EL (cell line): ENCODE measurements around the gene TM9SF4.
A peak's percentile ranks its signal among the peaks of the same experiment; 100 is the strongest.
"Not testable (repeated sequence)": the region's sequence is repeated elsewhere in the genome, so short reads cannot be mapped to it uniquely, and the experiment has no call there.

Experiments
- DNase-seq: peaks from one replicate; pipeline ENCODE4 v3.0.0-alpha.2; 2016

TM9SF4 gene

DNA sequence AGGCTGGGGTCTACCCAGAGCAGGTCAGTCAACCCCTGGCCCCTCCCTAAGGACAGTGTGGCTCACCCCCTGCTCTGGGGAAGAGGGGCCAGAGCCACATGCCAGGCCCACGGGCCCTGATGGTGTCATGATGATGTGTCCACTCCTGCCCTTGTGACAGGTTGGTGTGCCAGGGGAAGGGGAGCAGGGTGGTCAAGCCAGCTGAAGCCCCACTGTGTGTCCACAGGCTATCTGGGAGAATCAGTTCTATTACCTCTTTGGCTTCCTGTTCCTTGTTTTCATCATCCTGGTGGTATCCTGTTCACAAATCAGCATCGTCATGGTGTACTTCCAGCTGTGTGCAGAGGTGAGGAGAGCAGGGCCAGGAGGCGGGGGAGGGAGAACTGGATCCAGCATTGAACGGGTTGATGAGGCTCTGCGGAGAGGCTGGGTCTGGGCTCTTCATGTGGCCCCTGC, 50.3 kb downstream of the TM9SF4 start:
- DNase-seq: no peak

DNA sequence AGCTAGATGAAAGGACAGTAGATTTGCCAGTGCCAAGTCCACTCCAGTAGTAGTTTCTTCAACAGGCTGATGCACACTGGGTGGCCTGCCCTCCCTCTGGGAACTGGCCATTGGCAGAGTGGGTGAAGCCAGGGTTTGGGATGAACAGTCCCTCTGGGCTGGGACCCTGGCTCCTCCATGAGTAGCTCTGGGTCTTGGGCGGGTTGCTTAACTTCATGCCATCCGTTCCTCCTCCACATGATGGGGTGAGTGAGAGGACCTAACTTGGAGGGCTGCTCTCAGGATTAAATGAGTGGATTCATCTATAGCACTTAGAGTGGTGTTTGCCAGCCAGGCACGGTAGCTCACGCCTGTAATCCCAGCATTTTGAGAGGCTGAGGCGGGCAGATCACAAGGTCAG, 50.8 kb downstream of the TM9SF4 start:
- DNase-seq: no peak

DNA sequence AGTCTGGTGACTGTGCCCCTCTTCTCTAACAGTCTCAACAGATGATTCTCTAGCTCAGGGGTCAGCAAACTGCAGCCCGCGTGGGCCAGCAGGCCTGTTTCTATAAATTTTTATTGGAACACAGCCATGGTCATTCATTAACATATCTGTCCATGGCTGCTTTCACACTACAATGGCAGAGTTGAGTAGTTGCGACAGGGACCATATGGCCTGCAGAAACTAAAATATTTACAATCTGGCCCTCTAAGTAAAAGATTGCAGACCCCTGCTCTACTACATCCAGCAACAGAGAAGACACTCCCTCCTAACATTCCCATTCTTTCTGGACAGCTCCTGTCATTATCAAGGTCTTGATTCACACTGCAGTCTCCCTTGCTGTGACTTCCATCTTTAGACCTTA, 52.8 kb downstream of the TM9SF4 start:
- DNase-seq: no peak

DNA sequence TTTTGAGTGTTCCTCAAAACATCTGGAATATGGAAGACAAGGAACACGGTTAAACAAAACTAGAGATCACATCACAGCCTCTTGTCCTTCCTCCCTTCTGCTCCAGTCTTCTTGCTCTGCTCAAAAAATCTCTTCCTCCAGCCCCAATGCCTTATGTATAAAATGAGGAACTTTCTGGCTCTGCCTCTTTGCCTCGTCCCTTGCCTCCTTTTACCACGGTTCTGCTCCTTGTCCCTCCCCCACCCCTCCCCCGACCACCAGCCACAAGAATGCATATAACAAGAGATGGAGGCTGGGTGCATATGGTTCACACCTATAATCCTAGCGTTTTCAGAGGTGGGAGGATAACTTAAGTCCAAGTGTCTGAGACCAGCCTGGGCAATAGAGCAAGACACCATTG, 54.4 kb downstream of the TM9SF4 start:
- DNase-seq: no peak

DNA sequence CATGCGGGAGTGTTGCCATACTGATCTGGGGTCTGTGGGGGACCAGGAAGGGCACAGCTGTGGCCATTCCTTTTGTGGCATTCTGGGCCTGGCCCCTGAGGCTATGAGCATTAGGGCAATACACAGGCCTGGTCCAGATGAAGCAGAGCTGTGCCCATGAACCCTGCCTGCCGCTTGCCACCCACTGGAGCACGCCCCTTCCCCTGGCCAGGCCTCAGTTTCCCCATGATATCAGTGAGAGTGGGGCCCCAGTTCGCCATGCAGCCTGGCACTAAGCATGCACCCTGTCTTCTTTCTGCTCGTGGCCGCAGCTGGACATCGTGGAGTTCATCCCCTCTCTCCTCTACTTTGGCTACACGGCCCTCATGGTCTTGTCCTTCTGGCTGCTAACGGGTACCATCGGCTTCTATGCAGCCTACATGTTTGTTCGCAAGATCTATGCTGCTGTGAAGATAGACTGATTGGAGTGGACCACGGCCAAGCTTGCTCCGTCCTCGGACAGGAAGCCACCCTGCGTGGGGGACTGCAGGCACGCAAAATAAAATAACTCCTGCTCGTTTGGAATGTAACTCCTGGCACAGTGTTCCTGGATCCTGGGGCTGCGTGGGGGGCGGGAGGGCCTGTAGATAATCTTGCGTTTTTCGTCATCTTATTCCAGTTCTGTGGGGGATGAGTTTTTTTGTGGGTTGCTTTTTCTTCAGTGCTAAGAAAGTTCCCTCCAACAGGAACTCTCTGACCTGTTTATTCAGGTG, 55.6 kb downstream of the TM9SF4 start:
- DNase-seq: no peak

DNA sequence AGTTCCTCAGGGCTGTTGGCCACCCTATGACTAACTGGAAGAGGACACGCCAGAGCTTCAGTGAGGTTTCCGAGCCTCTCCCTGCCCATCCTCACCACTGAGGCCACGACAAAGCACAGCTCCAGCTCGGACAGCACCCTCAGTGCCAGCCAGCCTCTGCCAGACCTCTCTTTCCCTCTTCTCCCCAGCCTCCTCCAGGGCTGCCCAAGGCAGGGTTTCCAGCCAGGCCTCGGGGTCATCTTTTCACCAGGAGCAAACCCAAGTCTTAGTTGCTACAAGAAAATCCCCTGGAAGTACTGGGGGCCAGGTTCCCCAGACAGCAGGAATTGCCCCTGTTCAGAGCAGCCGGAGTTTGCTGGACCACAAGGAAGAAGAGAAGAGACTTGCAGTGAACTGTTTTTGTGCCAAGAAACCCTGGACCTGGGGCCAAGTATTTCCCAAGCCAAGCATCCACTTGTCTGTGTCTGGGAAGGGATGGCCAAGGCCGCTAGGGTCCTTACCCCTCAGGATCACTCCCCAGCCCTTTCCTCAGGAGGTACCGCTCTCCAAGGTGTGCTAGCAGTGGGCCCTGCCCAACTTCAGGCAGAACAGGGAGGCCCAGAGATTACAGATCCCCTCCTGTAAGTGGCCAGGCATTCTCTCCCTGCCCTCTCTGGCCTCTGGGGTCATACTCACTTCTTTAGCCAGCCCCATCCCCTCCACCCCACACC, 56.5 kb downstream of the TM9SF4 start:
- no peak for DNase-seq

DNA sequence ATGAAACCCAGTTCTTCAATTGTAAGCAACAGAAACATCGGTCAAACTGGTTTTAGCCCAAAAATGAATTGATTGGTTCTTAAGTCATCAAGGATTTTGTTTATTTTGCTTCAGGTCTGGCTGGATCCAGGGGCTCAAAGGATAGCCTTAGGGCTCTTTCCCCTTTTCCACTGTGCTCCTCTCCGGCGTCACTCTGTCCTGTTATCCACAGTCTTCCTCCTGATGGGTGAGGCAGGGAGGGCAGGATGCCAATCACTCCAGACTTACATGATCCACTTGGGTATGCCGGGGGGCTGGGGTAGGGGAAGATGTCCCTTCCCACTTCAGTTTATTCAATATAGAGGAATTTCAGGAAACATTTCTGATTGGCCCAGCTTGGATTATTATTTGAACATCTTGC, 58.0 kb downstream of the TM9SF4 start:
- DNase-seq: no peak

DNA sequence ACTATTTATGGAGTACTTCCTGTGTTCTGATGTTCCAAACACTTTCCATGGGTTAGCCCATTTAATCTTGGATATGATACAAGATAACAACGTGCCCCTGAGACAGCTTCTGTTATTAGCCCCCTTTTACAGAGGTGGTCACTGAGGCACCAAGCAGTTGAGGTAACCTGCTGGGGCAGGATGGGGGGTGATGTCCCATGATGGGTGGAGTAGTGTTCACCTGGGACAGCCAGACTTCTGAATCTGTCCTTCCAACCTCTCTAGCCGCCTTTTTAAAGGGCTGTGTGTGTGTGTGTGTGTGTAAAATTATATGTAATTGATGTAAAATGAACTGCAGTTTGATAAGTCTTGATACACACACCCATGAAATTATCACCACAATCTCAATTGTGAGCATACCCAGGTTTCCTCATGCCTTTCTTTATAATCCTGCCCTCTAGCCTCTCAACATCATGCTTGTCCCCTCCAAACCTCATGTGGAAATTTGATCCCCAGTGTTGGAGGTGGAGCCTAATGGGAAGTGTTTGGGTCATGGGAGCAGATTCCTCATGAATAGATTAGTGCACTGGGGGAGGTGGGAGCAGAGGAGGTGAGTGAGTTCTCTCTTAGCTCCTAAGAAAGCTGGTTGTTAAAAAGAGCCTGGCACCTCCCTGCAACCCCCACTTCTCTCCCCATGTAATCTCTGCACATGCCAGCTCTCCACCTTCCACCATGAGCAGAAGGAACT, 58.8 kb downstream of the TM9SF4 start:
- peak; percentile 43 for DNase-seq

DNA sequence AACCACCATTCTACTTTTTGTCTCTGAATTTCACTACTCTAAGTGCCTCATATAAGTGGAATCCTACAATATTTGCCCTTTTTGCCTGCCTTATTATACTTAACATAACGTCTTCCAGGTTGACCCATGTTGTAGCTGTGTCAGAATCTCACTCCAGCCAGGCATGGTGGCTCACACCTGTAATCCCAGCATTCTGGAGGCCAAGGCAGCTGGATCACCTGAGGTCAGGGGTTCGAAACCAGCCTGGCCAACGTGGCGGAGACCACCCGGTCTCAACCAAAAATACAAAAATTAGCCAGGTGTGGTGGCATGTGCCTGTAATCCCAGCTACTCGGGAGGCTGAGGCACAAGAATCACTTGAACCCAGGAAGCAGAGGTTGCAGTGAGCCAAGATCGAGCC, 68.2 kb downstream of the TM9SF4 start:
- not testable (repeated sequence) for DNase-seq

DNA sequence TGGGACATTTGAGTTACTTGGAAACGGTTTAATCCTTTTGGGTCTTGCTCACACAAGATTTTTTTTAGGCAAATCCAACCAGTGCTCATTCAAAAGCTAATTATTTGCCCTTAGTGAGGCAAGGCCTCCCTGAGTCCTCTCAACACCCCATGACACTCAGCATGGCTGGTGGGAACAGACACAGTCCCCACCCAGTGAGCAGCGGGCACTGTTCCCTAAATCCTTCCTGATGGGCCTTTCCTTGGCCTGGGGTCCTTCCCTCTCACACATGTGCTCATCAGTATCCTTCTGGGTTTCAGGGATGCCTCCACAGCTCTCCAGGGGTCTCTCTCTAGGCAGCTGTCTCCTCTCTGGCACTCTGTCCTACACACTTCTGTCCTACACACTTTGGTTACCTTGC, 70.0 kb downstream of the TM9SF4 start:
- no peak for DNase-seq

DNA sequence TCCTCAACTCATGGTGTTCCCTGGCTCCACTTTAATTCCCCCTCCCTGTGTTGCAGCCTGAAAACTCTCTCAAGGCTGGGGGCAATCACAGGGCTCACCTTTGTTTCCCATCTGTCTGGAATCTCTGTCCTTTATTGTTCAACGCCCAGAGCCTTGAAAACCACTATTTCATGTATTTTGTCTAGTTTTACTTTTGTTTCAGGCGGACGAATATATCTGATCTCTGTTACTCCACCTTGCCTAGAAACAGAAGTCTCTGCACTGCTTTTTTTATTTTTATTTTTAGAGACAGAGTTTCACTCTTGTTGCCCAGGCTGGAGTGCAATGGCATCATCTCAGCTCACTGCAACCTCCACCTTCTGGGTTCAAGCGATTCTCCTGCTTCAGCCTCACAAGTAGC, 70.4 kb downstream of the TM9SF4 start:
- no peak for DNase-seq

DNA sequence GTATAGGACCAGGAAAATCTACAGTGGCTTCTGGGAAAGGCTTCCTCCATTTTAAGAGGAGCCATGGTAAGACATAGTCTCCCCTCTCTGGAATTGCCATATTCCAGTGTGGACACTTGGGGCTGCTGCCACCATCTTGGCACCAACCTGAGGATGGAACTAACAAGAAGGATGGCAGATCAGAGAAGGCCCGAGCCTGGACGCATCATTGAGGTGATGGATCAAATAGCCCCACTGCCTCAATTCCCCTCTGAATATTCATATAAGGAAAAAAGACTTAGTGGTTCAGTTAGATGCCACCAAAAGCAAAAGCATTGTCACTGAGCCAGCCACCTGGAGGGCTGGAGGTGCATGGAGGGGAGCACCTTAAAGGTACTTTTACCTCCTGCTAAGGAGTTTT, 72.1 kb downstream of the TM9SF4 start:
- DNase-seq: no peak

DNA sequence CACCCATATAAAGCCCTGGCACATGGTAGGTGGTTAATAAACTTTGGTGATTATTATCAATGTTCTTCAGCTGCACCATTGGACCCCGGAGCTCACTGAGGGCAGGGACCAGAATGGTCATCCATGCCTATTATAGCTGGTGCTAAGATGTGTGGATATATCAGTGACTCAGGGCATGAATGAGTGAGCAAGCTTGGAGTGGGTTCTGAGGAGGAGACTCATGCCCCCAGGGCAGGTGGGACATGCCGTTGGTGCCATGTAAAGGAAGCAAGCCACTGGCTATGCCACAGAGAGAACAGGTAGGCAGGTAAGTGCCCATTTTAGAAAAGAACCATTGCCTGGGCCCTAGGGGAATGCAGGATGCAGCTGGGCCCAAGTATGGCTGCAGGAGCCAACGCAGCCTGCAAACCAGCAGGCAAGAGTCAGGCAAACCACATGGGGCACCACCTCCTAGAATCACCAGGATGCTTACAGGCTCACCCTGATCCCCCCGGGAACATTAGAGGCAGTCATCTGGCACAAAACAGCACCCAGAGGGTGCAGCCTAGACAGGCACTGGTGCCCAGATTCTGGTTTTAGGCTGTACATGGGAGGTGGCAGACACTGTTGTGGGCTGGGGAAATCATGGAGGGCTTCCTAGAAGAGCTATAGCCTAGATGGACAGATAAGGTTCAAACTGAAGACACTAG, 74.6 kb downstream of the TM9SF4 start:
- no peak for DNase-seq

DNA sequence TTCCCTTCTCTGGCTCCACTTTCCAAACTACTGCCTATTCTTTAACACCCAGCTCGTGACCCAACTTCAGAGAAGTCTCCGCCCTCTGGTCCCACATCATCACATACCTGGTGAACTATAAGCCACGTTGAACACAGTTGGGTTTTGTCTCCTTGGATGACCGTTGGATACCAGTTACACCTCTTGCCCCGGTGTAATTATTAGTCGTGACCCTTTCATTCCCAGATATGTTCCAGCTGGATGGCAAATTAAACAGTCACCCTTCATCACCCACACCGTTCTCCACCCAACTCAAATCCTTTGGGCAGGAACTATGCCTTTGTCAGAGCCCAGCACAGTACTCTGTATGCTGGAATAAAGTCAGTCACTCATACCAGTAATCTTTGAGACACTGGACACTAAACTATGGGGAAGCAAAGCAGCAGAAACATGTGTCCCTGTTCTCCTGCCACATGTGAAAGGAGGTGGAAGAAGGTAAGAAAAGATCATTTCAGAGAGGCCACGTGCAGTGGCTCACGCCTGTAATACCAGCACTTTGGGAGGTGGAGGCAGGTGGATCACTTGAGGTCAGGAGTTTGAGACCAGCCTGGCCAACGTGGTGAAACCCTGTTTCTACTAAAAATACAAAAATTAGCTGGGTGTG, 75.6 kb downstream of the TM9SF4 start:
- no peak for DNase-seq

DNA sequence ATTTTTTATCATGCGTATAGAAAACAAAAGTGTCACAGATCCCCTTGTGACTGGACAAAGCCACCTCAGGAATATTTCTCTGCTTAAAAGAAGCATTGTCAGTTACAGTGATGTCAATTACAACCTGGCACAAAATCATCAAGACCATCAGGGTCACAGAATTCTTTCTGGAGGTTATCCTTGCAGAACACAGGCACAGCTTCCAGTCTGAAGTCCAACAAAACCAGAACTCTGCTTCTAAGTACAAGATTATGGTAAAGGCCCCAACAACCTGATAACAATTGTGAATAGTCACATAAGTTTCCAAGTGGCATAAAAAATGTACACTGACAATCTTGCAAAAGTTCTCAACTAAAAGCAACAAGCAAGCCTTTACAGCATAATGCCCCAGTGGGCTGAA, 77.0 kb downstream of the TM9SF4 start:
- DNase-seq: no peak

DNA sequence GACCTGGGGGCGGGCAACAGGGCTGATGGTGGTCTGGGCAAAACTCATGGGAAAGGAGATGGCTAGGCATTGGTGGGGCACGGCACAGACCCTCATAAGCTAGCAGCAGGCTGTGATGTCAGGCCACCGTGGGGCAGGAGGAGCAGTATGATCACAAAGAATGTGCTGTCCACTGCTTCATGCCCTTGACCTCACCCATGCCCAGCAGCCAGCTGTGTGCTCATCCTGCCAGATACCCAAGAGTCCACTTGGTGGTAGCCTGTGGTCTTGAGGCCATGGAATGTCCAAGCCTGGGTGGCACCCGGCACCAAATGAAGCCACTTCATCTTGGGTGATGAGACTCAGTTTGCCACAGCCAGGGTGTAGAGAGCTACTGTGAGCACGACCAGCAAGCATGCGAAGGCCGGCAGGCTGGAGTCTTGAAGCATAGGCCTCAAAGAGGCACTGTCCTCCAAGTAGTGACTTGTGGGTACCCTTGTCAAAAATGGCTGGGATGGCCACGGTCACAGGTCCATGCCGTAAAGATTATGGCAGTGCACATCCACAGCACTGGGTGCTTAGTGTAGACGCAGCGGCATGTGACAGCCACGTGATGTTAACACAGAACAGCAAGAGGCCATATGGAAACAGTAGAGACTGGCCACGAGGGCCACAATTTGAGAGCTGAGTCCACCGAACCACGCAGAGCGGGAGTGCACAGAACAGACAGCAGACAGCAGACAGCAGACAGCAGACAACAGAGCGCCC, 79.0 kb downstream of the TM9SF4 start:
- DNase-seq: no peak

DNA sequence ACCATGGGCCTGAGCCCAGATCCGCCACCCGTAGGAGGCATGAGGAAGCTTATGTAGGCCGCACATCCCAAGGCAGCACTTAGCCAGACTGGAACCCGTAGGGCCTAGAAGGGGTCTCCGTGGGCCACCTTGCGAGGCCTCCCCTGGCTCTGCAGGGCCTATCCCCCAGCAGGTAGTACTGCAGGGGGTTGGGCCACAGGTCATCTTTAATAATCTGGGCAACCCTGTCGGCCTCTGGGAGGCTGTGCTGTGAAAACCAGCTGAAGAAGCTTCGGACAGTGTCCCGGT, 79.6 kb downstream of the TM9SF4 start:
- DNase-seq: no peak

DNA sequence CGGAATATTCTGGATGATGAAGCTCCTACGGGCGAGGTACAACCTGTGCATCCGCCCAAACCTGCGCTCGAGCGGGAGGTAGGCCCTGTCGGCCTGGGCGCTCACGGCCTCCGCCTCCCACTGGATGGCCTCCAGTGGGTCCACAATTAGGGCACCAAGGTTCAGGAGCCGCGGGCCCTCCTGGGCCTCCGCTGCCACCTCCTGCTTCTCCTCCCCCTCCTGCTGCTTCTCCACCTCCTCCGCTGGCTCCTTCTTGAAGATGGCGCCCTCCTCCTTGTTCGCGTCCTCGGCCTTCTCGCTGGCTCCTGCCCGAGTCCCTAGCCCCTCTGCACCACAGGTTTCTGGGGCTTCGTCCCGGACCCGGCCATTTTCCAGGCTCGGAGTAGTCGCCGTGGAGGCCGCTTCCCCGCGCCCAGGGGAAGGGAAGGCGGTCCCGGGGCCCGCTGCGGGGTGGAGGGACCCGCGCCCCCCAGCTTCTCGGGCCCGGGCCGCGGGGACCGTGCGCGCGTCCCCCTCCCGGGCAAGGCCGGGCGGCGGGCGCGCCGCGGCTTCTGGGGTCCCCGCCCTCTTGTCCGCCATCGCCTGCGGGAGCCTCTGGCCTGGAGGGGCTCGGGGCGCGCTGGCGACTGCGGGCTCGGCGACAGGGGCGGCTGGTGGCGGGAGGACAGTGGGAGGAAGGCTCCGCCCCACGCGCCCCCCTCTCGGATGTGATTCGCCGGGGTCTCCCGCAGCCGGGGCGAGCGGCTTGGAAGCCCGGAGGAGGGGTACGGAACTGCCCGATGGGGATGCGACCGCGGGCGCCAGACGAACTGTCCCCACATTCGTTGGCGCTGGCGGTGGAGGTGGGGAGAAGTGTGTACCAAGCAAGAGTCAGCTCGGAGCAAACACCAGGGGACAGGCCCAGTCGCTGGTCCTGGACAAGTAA, 80.4 kb downstream of the TM9SF4 start:
- DNase-seq: peak; percentile 33

DNA sequence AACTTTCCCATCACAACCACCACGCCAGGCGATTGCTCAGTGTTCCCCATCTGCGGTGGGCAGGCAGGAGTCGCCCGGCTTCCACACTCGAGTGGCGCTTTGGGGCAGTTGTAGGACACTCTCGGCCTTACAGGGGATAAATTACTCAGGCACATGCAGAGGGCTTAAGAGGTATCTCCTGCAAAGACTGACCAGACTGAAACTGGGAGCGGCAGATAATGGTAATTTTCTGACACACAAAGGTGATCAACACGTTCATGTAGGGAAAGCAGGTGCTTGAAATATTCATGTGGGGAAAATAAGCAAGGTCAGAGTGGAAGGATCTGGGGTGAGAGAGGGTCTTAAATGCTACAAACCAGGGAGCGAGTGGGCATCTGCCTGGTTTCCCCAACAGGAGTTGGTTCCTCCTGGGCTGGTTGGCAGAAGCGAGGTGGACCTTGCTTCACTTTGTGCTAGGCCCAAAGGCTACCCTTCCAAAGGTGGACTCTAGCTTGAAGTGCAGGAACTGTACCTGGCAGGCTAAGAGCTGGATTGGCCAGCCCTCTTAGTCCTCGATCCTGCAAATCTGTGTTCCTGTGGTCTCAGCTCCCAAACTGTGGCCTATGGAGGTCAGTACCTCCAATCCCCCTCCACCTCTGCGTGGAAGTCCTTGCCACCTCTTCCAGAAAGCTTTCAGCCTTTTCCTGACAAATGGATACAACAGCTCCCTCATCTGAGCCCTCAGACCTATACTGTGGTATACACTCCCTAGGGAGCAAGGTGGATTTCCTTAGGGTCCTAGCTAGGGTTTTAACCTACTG, 81.3 kb downstream of the TM9SF4 start:
- DNase-seq: peak; percentile 19

DNA sequence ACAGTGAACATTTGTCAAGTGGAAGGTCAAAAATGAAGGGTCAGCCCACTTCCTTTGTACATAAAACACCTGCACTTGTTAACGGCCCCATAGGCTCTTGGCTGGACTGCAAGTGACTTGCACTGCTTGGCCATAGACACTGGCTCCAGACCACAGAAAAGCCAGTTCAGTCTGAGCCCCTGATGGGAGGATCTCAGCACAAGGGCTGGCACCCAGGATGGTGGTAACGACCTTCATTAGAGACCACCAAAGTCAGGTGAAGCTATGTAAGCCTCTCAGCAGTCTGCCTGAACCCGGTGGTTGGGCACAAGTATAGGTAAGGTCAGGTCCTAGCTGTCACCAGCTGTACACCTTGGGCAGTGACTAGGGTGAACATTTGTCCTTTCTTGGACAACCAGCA, 81.9 kb downstream of the TM9SF4 start:
- no peak for DNase-seq
